CD8-positive, alpha-beta memory T cell (primary cell): ENCODE data around the gene RPL19. TPM values are rescaled to one million over a fixed set of nuclear protein-coding genes. Genes with fewer than 3 reads are reported as not detected.

Experiments
- CTCF ChIA-PET: fragments of 350-600 bp; sonication (Branson Sonifier 250); formaldehyde crosslinking; loops from one replicate; lab custom pipeline; 2021; ENCODE audit warnings: antibody characterized with exemption; lab: Charles Lee
- POLR2A ChIA-PET: fragments of 350-600 bp; sonication (Branson Sonifier 250); formaldehyde crosslinking; loops from one replicate; lab custom pipeline; 2021; ENCODE audit warnings: antibody characterized with exemption; lab: Charles Lee
- DNase-seq, 5 donors: peaks; one replicate each; pipeline versions ENCODE4 v3.0.0 to v3.0.0-alpha.2; 2020 to 2022; ENCODE audit warnings: mixed read lengths in 1 of 5
- H3K27ac ChIP-seq: one replicate; pipeline ENCODE4 v1.7.0; 2013; ENCODE audit warnings: low read depth, mild to moderate bottlenecking, low read length, moderate library complexity
- H3K27me3 ChIP-seq: 2 replicates; pipeline ENCODE4 v1.7.0; 2013; ENCODE audit warnings: low read length, mild to moderate bottlenecking; ENCODE audit not compliant: insufficient read depth, poor library complexity, severe bottlenecking
- H3K36me3 ChIP-seq: 2 replicates; pipeline ENCODE4 v1.7.0; 2013; ENCODE audit warnings: mild to moderate bottlenecking, low read length, moderate library complexity; ENCODE audit not compliant: insufficient read depth
- H3K4me1 ChIP-seq: 2 replicates; pipeline ENCODE4 v1.7.0; 2013; ENCODE audit warnings: mild to moderate bottlenecking, low read length, moderate library complexity; ENCODE audit not compliant: insufficient read depth
- H3K4me3 ChIP-seq: 2 replicates; pipeline ENCODE4 v1.7.0; 2013; ENCODE audit warnings: mild to moderate bottlenecking, low read length
- H3K9me3 ChIP-seq: 2 replicates; pipeline ENCODE4 v1.7.0; 2013; ENCODE audit warnings: mild to moderate bottlenecking, low read length
- H3K27ac Mint-ChIP-seq, 8 donors: one replicate each; pipeline ENCODE4 v1.8.0; 2020 to 2021; ENCODE audit warnings: mixed read lengths in 8 of 8, mild to moderate bottlenecking in 6 of 8, inconsistent platforms in 3 of 8, moderate library complexity in 3 of 8
- H3K27me3 Mint-ChIP-seq, 2 donors: one replicate each; pipeline ENCODE4 v1.8.0; 2020 to 2021; ENCODE audit warnings: mixed read lengths in 2 of 2, mild to moderate bottlenecking in 1 of 2, moderate library complexity in 1 of 2
- H3K36me3 Mint-ChIP-seq, 3 donors: one replicate each; pipeline ENCODE4 v1.8.0; 2020 to 2021; ENCODE audit warnings: mixed read lengths in 3 of 3, inconsistent platforms in 1 of 3, mild to moderate bottlenecking in 1 of 3
- H3K4me1 Mint-ChIP-seq, 3 donors: one replicate each; pipeline ENCODE4 v1.8.0; 2020 to 2021; ENCODE audit warnings: mixed read lengths in 3 of 3, inconsistent platforms in 1 of 3, mild to moderate bottlenecking in 1 of 3
- H3K4me3 Mint-ChIP-seq, 7 donors: one replicate each; pipeline ENCODE4 v1.8.0; 2020 to 2021; ENCODE audit warnings: mixed read lengths in 7 of 7, mild to moderate bottlenecking in 6 of 7, moderate library complexity in 4 of 7, inconsistent platforms in 2 of 7
- H3K9me3 Mint-ChIP-seq, 5 donors: one replicate each; pipeline ENCODE4 v1.8.0; 2020 to 2022; ENCODE audit warnings: mixed read lengths in 5 of 5, mild to moderate bottlenecking in 3 of 5, moderate library complexity in 2 of 5, inconsistent platforms in 1 of 5
- polyA plus RNA-seq: library from polyadenylated mRNA; unstranded; fragments of 300-500 nt; fragmentation: Illumina TruSeq; gene quantifications from one replicate; pipeline ENCODE4 v1.2.3, GENCODE V29; 2021
- total RNA-seq, 2 experiments: library from RNA; stranded (reverse); gene quantifications; one replicate each; pipeline ENCODE4 v1.2.3, GENCODE V29; 2021

RPL19 gene
- total and polyA plus RNA-seq, 3 experiments from 2014 or later, result 2,939 to 3,093 (median 3,043) TPM

DNA sequence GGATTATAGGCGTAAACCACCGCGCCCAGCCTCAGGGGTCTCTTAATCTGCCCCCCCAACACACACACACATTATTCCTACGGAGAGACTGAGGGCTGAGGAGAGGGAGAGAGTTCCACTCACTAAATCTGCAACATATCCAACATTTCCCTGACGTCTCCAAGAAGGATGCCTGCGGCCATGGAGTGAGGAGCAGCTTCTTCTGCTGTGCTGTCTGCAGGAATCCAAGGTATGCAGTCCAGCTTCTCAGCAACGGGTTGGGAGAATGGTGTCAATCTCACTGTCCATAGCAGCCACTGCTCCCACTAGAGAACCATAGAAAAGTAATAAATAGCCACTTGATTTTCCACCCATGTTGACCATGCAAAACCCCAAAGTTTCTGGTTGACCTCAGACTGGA is 43.6 kb upstream of the RPL19 start:
- Histone ChIP-seq H3K4me3 (no peak overlapping the region), H3K4me1 (no peaks in the 10 kb centered on the region), H3K9me3 (no peaks in the 10 kb centered on the region), H3K27ac (no peak overlapping the region), H3K27me3 (no peaks in the 10 kb centered on the region), H3K36me3 (no peaks in the 10 kb centered on the region)
- ChIA-PET POLR2A (interaction anchor here (0.9 to 1.1 kb wide), 2 partner anchors 10 to 11 kb away, joined by 3 read pairs; partner anchors contain the start of gene ARL5C), CTCF (interaction anchor here (0.9 to 2.4 kb wide), 4 partner anchors 8 to 88 kb away, joined by 3 to 9 read pairs (median 6); no protein-coding TSS in a partner anchor)
- Mint-ChIP-seq H3K4me3 (peak overlapping the region in 2 of 7 donors; percentile 47 to 51), H3K4me1 (peaks cover 25 to 29% (median 26%) of the 10 kb centered on the region in 3 donors), H3K27ac (peak overlapping the region in 1 of 8 donors; percentile 99), H3K36me3 (peaks cover 0 to 15% (median 3%) of the 10 kb centered on the region in 3 donors), H3K27me3 (peaks cover 0 to 27% of the 10 kb centered on the region in 2 donors), H3K9me3 (peaks cover 0 to 13% (median 11%) of the 10 kb centered on the region in 5 donors)
- no peak for DNase-seq

DNA sequence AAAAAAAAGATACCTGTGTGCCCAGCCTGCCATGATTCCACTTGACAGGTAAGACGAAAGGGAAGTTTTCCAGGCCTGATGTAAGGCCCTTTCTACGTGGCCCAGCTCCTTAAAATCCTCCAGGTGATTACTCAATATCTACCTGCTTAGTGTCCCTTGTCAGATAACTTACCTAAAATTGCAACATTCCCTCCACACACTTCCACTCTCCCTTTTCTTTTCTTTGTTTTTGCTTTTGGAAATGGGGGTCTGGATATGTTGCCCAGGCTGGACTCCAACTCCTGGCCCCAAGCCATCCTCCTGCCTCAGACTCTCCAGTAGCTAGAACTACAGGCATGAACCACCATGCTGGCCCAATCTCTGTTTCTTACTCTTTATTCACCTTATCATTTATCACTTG is 41.5 kb upstream of the RPL19 start:
- H3K4me1 Mint-ChIP-seq, result peaks cover 6 to 9% (median 8%) of the 10 kb centered on the region in 3 donors
- H3K4me3 Mint-ChIP-seq, result peak overlapping the region in 1 of 7 donors; percentile 70
- H3K9me3 Mint-ChIP-seq, result peaks cover 0 to 9% (median 8%) of the 10 kb centered on the region in 5 donors
- ChIA-PET CTCF (interaction anchor here (1.4 to 2.4 kb wide), 2 partner anchors 16 kb away, joined by 4 to 9 read pairs; no protein-coding TSS in a partner anchor), POLR2A (no interaction called here)
- peaks cover 0 to 9% (median 3%) of the 10 kb centered on the region in 3 donors for H3K36me3 Mint-ChIP-seq
- H3K27me3 Mint-ChIP-seq, result peaks cover 0 to 15% of the 10 kb centered on the region in 2 donors
- DNase-seq, result no peak
- Histone ChIP-seq H3K27ac (no peak overlapping the region), H3K4me3 (no peak overlapping the region), H3K36me3 (no peaks in the 10 kb centered on the region), H3K4me1 (no peaks in the 10 kb centered on the region), H3K9me3 (no peaks in the 10 kb centered on the region), H3K27me3 (no peaks in the 10 kb centered on the region)
- H3K27ac Mint-ChIP-seq, result peak overlapping the region in 1 of 8 donors; percentile 48

DNA sequence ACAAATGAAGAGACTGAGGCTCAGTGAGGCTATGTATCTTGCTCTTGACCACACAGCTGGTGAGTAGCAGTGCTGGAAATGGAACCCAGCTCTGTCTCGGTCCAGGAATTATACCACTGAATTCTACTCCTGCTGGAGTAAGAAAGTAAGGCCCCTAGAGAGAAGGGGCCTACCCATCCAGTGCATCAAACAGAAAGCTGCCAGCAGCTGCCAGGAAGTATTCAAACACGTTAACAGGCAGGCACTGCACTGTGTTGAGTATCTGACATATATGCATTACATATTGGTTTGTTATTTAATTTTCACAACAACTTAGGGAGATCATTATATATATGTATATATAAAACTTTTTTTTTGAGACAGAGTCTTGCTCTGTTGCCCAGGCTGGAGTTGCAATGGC is 38.1 kb upstream of the RPL19 start:
- Histone ChIP-seq H3K27ac (no peak overlapping the region), H3K27me3 (no peaks in the 10 kb centered on the region), H3K4me1 (peaks cover 3% of the 10 kb centered on the region), H3K4me3 (no peak overlapping the region), H3K9me3 (no peaks in the 10 kb centered on the region), H3K36me3 (no peaks in the 10 kb centered on the region)
- peaks cover 0 to 5% (median 0%) of the 10 kb centered on the region in 3 donors for H3K36me3 Mint-ChIP-seq
- ChIA-PET CTCF (interaction anchor here (1.8 to 8.5 kb wide), 3 partner anchors 9 to 82 kb away, joined by 4 to 121 read pairs (median 11); partner anchors contain the start of gene PLXDC1), POLR2A (no interaction called here)
- peak overlapping the region in 1 of 7 donors; percentile 9 for H3K4me3 Mint-ChIP-seq
- DNase-seq, result no peak
- peaks cover 0 to 2% (median 0%) of the 10 kb centered on the region in 5 donors for H3K9me3 Mint-ChIP-seq
- H3K27me3 Mint-ChIP-seq, result no peaks in the 10 kb centered on the region
- H3K27ac Mint-ChIP-seq, result peak overlapping the region in 1 of 8 donors; percentile 7
- peaks cover 17 to 27% (median 18%) of the 10 kb centered on the region in 3 donors for H3K4me1 Mint-ChIP-seq

DNA sequence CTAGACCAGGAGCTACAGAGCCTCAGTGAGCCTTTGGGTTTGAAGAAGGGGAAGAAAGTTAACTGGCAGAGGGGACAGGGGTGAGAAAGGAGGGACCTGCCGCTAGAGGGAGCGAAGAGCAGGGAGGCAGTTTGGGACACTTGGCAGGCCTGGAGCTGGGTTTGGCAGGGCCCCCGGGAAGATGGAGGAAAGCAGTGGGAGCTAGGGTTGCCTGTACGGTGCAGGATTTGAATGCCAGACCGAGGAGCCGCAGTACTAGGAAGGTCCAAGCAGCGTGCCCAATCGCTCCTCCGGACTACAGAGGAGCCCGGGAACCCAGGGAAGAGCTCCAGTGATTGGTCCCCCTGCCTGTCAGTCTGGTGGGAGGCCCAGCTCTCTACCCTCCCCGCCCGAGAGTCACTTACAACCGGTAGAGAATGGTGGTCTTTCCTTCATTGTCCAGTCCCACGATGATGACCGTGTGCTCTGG is 35.4 kb upstream of the RPL19 start:
- H3K27me3 Mint-ChIP-seq, result peaks cover 0 to 3% of the 10 kb centered on the region in 2 donors
- no peaks in the 10 kb centered on the region for H3K9me3 Mint-ChIP-seq
- no peak overlapping the region for H3K27ac ChIP-seq
- CTCF ChIA-PET, result interaction anchor here (0.6 to 8.5 kb wide), 58 partner anchors 9 to 400 kb away, joined by 3 to 121 read pairs (median 4); partner anchors contain the start of genes FBXO47, LASP1, PLXDC1 and RPL19
- POLR2A ChIA-PET, result interaction anchor here (0.5 to 1.6 kb wide), 12 partner anchors 9 to 311 kb away, joined by 3 to 18 read pairs (median 4); partner anchors contain the start of genes LASP1NB, RPL19 and RPL23
- H3K4me3 Mint-ChIP-seq, result peak overlapping the region; percentile 91 to 98 (median 94)
- peak; percentile 62 to 85 (median 79) for DNase-seq
- no peaks in the 10 kb centered on the region for H3K36me3 ChIP-seq
- no peaks in the 10 kb centered on the region for H3K27me3 ChIP-seq
- H3K9me3 ChIP-seq, result no peaks in the 10 kb centered on the region
- peaks cover 31 to 41% (median 32%) of the 10 kb centered on the region in 3 donors for H3K4me1 Mint-ChIP-seq
- peak overlapping the region in 7 of 8 donors; percentile 19 to 98 (median 82) for H3K27ac Mint-ChIP-seq
- H3K36me3 Mint-ChIP-seq, result peaks cover 0 to 5% (median 0%) of the 10 kb centered on the region in 3 donors
- peak overlapping the region; percentile 92 for H3K4me3 ChIP-seq
- peaks cover 16% of the 10 kb centered on the region for H3K4me1 ChIP-seq

DNA sequence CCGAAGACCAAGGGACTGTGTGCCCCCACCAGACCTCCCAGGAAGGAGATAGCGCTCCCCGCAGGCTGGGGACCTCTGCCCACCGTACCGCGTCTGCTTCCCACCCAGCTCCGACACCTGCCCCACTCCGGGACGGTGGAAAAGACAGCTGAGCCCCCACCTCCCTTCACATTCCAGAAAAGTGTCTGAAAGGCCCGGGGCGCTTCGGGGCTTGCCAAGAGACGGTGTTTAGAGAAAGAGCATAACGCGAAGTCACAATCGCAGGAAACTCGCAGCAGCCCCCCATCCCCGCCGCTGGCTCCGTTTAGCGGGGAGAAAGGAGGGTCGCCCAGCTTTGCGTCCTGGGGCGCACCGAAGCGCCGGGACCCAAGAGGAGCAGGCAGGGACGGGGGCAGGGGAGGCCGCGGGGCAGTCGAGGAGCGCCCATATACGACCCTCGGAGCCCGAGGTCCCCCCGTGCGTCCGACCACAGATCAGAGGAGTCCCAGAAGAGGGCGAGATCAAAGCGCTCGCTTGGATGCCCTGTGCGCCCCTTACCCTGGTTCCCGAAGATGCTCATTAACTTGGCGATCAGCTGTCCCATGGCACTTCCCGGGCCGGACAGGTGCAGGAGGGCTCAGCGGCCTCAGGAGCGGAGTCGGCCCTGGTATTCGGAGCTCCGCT is 34.8 kb upstream of the RPL19 start:
- Mint-ChIP-seq H3K27me3 (peaks cover 0 to 3% of the 10 kb centered on the region in 2 donors), H3K9me3 (no peaks in the 10 kb centered on the region), H3K36me3 (peaks cover 0 to 5% (median 0%) of the 10 kb centered on the region in 3 donors), H3K27ac (peak overlapping the region in 7 of 8 donors; percentile 19 to 98 (median 82)), H3K4me1 (peaks cover 31 to 41% (median 32%) of the 10 kb centered on the region in 3 donors), H3K4me3 (peak overlapping the region; percentile 91 to 98 (median 94))
- Histone ChIP-seq H3K4me3 (peak overlapping the region; percentile 92), H3K27ac (no peak overlapping the region), H3K9me3 (no peaks in the 10 kb centered on the region), H3K36me3 (no peaks in the 10 kb centered on the region), H3K27me3 (no peaks in the 10 kb centered on the region), H3K4me1 (peaks cover 16% of the 10 kb centered on the region)
- CTCF ChIA-PET, result interaction anchor here (0.6 to 8.5 kb wide), 56 partner anchors 9 to 400 kb away, joined by 3 to 121 read pairs (median 4); partner anchors contain the start of genes FBXO47, LASP1, PLXDC1 and RPL19
- POLR2A ChIA-PET, result interaction anchor here (0.5 to 1.6 kb wide), 12 partner anchors 8 to 312 kb away, joined by 3 to 18 read pairs (median 4); partner anchors contain the start of genes RPL19 and RPL23
- DNase-seq, result no peak

DNA sequence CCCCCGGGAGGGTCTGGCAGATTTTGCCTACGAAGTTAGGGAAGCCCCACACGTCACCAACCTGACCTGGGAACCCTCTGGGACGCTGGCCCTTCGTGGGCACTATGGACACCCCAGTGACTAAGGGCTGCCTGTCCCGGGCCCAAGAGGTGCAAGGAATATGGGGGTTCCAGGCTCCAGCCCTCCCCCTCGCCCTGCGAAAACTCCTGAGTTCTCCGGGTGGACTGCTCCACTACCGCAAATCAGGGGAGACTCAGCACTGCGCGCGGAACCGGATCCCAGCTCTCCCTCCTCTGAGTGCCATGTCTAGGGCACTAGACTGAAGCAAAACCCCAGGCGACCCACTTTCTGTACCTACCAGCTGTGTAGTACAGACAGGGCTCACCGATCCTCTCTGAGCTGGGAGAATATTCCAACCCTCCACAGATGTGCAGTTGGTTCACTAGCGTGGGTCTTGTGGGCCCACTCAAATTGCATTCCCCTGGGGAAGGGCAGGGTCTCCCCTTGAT is 34.2 kb upstream of the RPL19 start, which contains the start of gene ARL5C:
Gene ARL5C, minus strand, starts transcription at position 321 of the 509 bp plus-strand sequence. CDS start 401 bp downstream, outside the sequence.
- Histone ChIP-seq H3K9me3 (no peaks in the 10 kb centered on the region), H3K27me3 (no peaks in the 10 kb centered on the region), H3K36me3 (no peaks in the 10 kb centered on the region), H3K4me3 (peak within 1 kb of the TSS; percentile 92), H3K27ac (no peak within 1 kb of the TSS), H3K4me1 (peaks cover 16% of the 10 kb centered on the region)
- peaks cover 0 to 3% of the 10 kb centered on the region in 2 donors for H3K27me3 Mint-ChIP-seq
- H3K27ac Mint-ChIP-seq, result peak within 1 kb of the TSS in 7 of 8 donors; percentile 19 to 98 (median 82)
- H3K4me1 Mint-ChIP-seq, result peaks cover 31 to 41% (median 32%) of the 10 kb centered on the region in 3 donors
- ChIA-PET CTCF (interaction anchor here (0.7 to 8.5 kb wide), 10 partner anchors 9 to 294 kb away, joined by 3 to 121 read pairs (median 12); partner anchors contain the start of gene PLXDC1), POLR2A (interaction anchor here (0.8 to 2.7 kb wide), 4 partner anchors 7 to 13 kb away, joined by 3 to 12 read pairs (median 6); no protein-coding TSS in a partner anchor)
- peak within 1 kb of the TSS; percentile 91 to 98 (median 94) for H3K4me3 Mint-ChIP-seq
- no peak for DNase-seq
- H3K9me3 Mint-ChIP-seq, result no peaks in the 10 kb centered on the region
- H3K36me3 Mint-ChIP-seq, result peaks cover 0 to 5% (median 0%) of the 10 kb centered on the region in 3 donors
